ENCODE data around the gene ZBTB16.

Gene ZBTB16

GRCh38 chr11:114170226-114170625, 110.7 kb downstream of the ZBTB16 start:
- no peak for DNase-seq

GRCh38 chr11:114171257-114172054, 111.9 kb downstream of the ZBTB16 start:
- no peak for DNase-seq

- peak in 1 of 5 experiments; percentile 22 for DNase-seq
Measured at GRCh38 chr11:114172055-114172861, 112.7 kb downstream of the ZBTB16 start.

GRCh38 chr11:114172871-114173444, 113.4 kb downstream of the ZBTB16 start:
- peak in 1 of 5 experiments; percentile 80 for DNase-seq

GRCh38 chr11:114173843-114174242, 114.3 kb downstream of the ZBTB16 start:
- no peak for DNase-seq

- no peak for DNase-seq
Measured at GRCh38 chr11:114174712-114175495, 115.4 kb downstream of the ZBTB16 start.

GRCh38 chr11:114175706-114176105, 116.2 kb downstream of the ZBTB16 start:
- DNase-seq, result no peak

GRCh38 chr11:114176321-114176720, 116.8 kb downstream of the ZBTB16 start:
- DNase-seq, result no peak

GRCh38 chr11:114178656-114179055, 119.1 kb downstream of the ZBTB16 start:
- no peak for DNase-seq

GRCh38 chr11:114179234-114179941, 119.9 kb downstream of the ZBTB16 start:
- DNase-seq, result no peak

- DNase-seq, result peak in 1 of 5 experiments; percentile 24
Measured at GRCh38 chr11:114180301-114181055, 121.0 kb downstream of the ZBTB16 start.

- no peak for DNase-seq
Measured at GRCh38 chr11:114181195-114181594, 121.7 kb downstream of the ZBTB16 start.

- no peak for DNase-seq
Measured at GRCh38 chr11:114181752-114182151, 122.2 kb downstream of the ZBTB16 start.

- DNase-seq, result peak in 1 of 5 experiments; percentile 33
Measured at GRCh38 chr11:114182471-114183043, 123.0 kb downstream of the ZBTB16 start.

- peak; percentile 20 to 97 (median 59) for DNase-seq
Measured at GRCh38 chr11:114183044-114183511, 123.6 kb downstream of the ZBTB16 start.

- peak in 1 of 5 experiments; percentile 74 for DNase-seq
Measured at GRCh38 chr11:114185436-114185835, 125.9 kb downstream of the ZBTB16 start.

- peak in 1 of 5 experiments; percentile 34 for DNase-seq
Measured at GRCh38 chr11:114187173-114187572, 127.7 kb downstream of the ZBTB16 start.

GRCh38 chr11:114188851-114189570, 129.5 kb downstream of the ZBTB16 start:
- DNase-seq, result peak in 1 of 5 experiments; percentile 47

GRCh38 chr11:114190630-114191029, 131.1 kb downstream of the ZBTB16 start:
- no peak for DNase-seq

- DNase-seq, result no peak
Measured at GRCh38 chr11:114191893-114192292, 132.4 kb downstream of the ZBTB16 start.
